GM13977 (cell line): ENCODE results near the gene ST6GAL1.

Source experiments
- DNase-seq: peaks from one replicate; pipeline ENCODE4 v3.0.0; 2012; ENCODE audit warnings: low spot score
- in situ Hi-C: fragments of 300-500 bp; cut with MboI; formaldehyde crosslinking; loops from one replicate; pipeline ENCODE4 v1.12.0; 2022; ENCODE audit warnings: low sequenced_read_pairs, low pct_unique_long_range_greater_than_20kb, mixed read lengths, inconsistent platforms; ENCODE audit not compliant: unreplicated experiment
- TF ChIP-seq, protein P1 (sequence below): IDR thresholded peaks from 2 replicates; pipeline ENCODE4 v1.5.1; 2012; ENCODE audit warnings: mild to moderate bottlenecking, control low read depth; ENCODE audit not compliant: insufficient read depth; ENCODE audit errors: extremely low read depth, missing control alignments

The ST6GAL1 gene

GRCh38 chr3:186955898-186956696 lies 25.8 kb downstream of the ST6GAL1 start:
- no peak for DNase-seq
- TF ChIP-seq, protein P1, sequence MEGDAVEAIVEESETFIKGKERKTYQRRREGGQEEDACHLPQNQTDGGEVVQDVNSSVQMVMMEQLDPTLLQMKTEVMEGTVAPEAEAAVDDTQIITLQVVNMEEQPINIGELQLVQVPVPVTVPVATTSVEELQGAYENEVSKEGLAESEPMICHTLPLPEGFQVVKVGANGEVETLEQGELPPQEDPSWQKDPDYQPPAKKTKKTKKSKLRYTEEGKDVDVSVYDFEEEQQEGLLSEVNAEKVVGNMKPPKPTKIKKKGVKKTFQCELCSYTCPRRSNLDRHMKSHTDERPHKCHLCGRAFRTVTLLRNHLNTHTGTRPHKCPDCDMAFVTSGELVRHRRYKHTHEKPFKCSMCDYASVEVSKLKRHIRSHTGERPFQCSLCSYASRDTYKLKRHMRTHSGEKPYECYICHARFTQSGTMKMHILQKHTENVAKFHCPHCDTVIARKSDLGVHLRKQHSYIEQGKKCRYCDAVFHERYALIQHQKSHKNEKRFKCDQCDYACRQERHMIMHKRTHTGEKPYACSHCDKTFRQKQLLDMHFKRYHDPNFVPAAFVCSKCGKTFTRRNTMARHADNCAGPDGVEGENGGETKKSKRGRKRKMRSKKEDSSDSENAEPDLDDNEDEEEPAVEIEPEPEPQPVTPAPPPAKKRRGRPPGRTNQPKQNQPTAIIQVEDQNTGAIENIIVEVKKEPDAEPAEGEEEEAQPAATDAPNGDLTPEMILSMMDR = no peak
- in situ Hi-C loops = no loop called here

- TF ChIP-seq, protein P1 = no peak
- peak; percentile 28 for DNase-seq
- in situ Hi-C loops = no loop called here
Measured at GRCh38 chr3:186959029-186959624, 28.8 kb downstream of the ST6GAL1 start.

DNA sequence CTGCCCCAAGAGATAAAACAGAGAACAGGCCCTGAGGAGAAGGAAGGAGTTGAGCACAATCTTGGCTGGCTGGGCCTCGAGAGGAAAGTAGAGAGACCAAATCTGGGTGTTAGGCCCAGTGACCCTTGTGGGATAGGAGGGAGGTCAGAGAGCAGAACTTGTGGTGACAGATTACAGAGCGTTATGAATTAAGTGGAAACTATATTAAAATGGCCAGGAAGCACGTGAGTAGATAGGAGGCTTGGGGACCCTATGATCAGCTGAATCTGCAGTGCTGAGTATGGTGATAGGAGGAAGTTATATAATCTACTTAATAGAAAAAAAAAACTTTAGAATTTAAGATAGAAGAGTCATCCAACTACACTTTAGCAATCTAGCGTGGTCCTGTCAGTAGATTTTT lies 30.0 kb downstream of the ST6GAL1 start:
- TF ChIP-seq, protein P1 = no peak
- in situ Hi-C loops = no loop called here
- no peak for DNase-seq

DNA sequence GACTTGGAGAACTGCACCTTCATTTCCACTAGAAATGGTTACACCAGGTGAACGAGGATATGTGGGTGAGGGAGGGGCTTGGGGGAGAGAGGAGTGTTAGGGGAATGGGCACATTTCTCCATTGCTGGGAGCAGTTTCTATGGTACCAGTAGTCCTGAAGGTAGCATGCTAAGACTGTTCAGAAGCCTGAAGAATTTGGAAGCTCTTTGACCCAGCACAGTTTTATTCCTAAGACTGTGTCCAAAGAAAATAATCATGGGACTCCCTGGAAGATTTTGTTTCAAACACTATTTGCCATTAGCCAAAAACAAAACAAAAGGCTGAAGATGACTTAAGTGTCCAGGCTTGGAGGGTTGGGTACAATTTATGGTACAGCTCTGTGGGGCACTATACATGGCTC lies 32.1 kb downstream of the ST6GAL1 start:
- no peak for DNase-seq
- TF ChIP-seq, protein P1 = no peak
- in situ Hi-C loops = no loop called here

DNA sequence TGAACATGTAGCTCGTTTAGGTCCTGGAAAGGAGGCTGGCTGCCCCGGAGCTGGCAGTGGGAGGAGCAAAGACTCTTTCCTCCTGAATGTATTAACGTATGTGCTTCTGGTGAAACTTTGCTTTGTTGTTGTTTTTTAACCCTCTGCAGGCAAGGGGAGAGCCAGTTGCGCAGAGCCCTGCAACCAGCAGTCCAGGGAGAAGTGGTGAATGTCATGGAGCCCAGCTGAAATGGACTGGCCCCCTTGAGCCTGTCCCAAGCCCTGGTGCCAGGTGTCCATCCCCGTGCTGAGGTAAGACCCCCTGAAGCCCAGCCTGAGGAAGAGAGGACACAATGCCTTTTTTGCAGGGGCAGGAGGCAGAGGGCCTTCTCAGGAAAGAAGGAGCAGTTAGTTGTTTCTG lies 33.3 kb downstream of the ST6GAL1 start:
- in situ Hi-C loops = no loop called here
- DNase-seq = no peak
- TF ChIP-seq, protein P1 = no peak

DNA sequence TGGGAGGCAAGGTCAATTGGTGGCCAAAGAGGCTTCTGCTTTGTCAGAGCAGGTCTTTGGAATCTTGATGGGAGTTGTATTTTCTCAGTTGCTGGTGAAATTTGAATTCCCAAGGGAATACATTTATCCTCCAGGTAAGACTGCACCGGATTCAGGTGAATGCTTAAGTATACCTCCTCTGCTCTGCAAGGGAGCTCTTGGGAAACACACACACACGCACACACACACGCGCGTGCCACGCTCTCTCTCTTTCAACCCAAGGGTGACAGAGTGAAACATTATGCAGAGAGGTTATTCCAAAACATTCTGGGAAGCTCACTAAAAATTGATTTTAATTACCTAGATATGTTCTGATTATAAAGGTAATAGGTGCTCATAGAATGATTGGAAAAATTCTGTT lies 33.7 kb downstream of the ST6GAL1 start:
- TF ChIP-seq, protein P1 = no peak
- DNase-seq = no peak
- in situ Hi-C loops = no loop called here
